K562 (cell line): ENCODE data around the gene DLGAP1. TPM values are rescaled to one million over a fixed set of nuclear protein-coding genes. Genes with fewer than 3 reads are reported as not detected.

Experiments
- ATF1 ChIP-seq, 2 experiments: fragments of 450-650 bp in 1 of 2; IDR thresholded peaks; 2 replicates each; pipeline ENCODE4 v1.6.1; 2016; ENCODE audit warnings: missing compliant biosample characterization in 1 of 2, missing genetic modification characterization in 1 of 2
- BACH1 ChIP-seq: fragments of 200-800 bp; sonication (Bioruptor generic); IDR thresholded peaks from 2 replicates; pipeline ENCODE4 v1.6.1; 2016; ENCODE audit warnings: missing genetic modification characterization, missing compliant biosample characterization
- CBFA2T2 ChIP-seq: fragments of 450-650 bp; conservative IDR thresholded peaks from 2 replicates; pipeline ENCODE4 v1.6.1; 2017; ENCODE audit warnings: mild to moderate bottlenecking
- GATA2 ChIP-seq: sonication (generic); formaldehyde crosslinking; IDR thresholded peaks from 2 replicates; pipeline ENCODE4 v1.4.0; 2020; ENCODE audit warnings: mild to moderate bottlenecking, missing genetic modification reagents
- HMBOX1 ChIP-seq: sonication (generic); IDR thresholded peaks from 2 replicates; pipeline ENCODE4 v1.6.1; 2016
- HNRNPL ChIP-seq: fragments of 200-400 bp; formaldehyde crosslinking; IDR thresholded peaks from 2 replicates; pipeline ENCODE4 v1.6.1; 2017; ENCODE audit warnings: low read depth, mild to moderate bottlenecking, low read length
- NCOR1 ChIP-seq: fragments of 450-650 bp; IDR thresholded peaks from 2 replicates; pipeline ENCODE4 v1.6.1; 2016; ENCODE audit warnings: mild to moderate bottlenecking, moderate library complexity
- PBX2 ChIP-seq, 2 experiments: IDR thresholded peaks in 1 of 2; conservative IDR thresholded peaks in 1 of 2; 2 replicates each; pipeline ENCODE4 v1.6.1; 2016; ENCODE audit warnings: low read depth in 2 of 2, mild to moderate bottlenecking in 1 of 2, missing compliant biosample characterization in 1 of 2, missing genetic modification characterization in 1 of 2, moderate library complexity in 1 of 2
- RB1 ChIP-seq: fragments of 450-650 bp; IDR thresholded peaks from 2 replicates; pipeline ENCODE4 v1.6.1; 2017; ENCODE audit warnings: low read depth, mild to moderate bottlenecking
- SETDB1 ChIP-seq: IDR thresholded peaks from one replicate; pipeline ENCODE4 v1.6.1; 2012; ENCODE audit warnings: low read length, control low read depth, inconsistent platforms
- SMARCE1 ChIP-seq: fragments of 450-650 bp; IDR thresholded peaks from 2 replicates; pipeline ENCODE4 v1.7.1; 2016; ENCODE audit warnings: mild to moderate bottlenecking
- STAT5B ChIP-seq: fragments of 250-450 bp; sonication (Bioruptor Pico); IDR thresholded peaks from 2 replicates; pipeline ENCODE4 v1.8.0; 2021; ENCODE audit warnings: mild to moderate bottlenecking, inconsistent platforms
- TBL1XR1 ChIP-seq, 2 experiments: IDR thresholded peaks; 2 replicates each; pipeline ENCODE4 v1.6.1; 2012; ENCODE audit warnings: improper control_type of control experiment in 2 of 2, low read length in 2 of 2, mild to moderate bottlenecking in 1 of 2
- TEAD4 ChIP-seq, 2 experiments: sonication (generic) in 1 of 2; formaldehyde crosslinking in 1 of 2; IDR thresholded peaks; 2 replicates each; pipeline versions ENCODE4 v1.6.1 to v1.8.0; 2012 to 2022; ENCODE audit warnings: borderline replicate concordance in 1 of 2, inconsistent platforms in 1 of 2, low read length in 1 of 2, mild to moderate bottlenecking in 1 of 2, missing genetic modification reagents in 1 of 2
- TFAP4 ChIP-seq: sonication (generic); formaldehyde crosslinking; IDR thresholded peaks from 2 replicates; pipeline ENCODE4 v1.8.0; 2022; ENCODE audit warnings: missing genetic modification reagents, mild to moderate bottlenecking, moderate library complexity, borderline replicate concordance
- ZEB2 ChIP-seq: fragments of 450-650 bp; IDR thresholded peaks from 2 replicates; pipeline ENCODE4 v1.6.1; 2016
- ZNF24 ChIP-seq: fragments of 450-650 bp; IDR thresholded peaks from 2 replicates; pipeline ENCODE4 v1.6.1; 2016
- ZSCAN32 ChIP-seq: fragments of 450-650 bp; formaldehyde crosslinking; IDR thresholded peaks from 2 replicates; pipeline ENCODE4 v1.4.0; 2020; ENCODE audit warnings: mild to moderate bottlenecking, moderate library complexity
- polyA plus RNA-seq, 8 experiments: library from polyadenylated mRNA; depleted of rRNA in 4 of 8; stranded (reverse) in 5 of 8; unstranded in 3 of 8; fragments of >200 nt; fragmentation: Nextera tagmentation in 2 of 8; fragmentation: Illumina TruSeq in 1 of 8; extraction: Ambion mirVana in 2 of 8; extraction: Trizol in 1 of 8; gene quantifications; 2 replicates each; pipeline versions ENCODE4 v1.2.1 to v1.2.3, GENCODE V29; 2011 to 2014; ENCODE audit warnings: inconsistent platforms in 1 of 8, missing spikeins in 1 of 8
- total RNA-seq, 7 experiments: library from RNA; depleted of rRNA in 6 of 7; stranded (reverse); fragments of >200 nt in 6 of 7; fragmentation: Illumina TruSeq in 2 of 7; extraction: Trizol in 2 of 7; gene quantifications; 2 replicates each; pipeline versions ENCODE4 v1.2.1 to v1.2.3, GENCODE V29; 2011 to 2021; ENCODE audit warnings: low replicate concordance in 1 of 7
- TF ChIP-seq, protein P1 (sequence below): fragments of 450-650 bp; IDR thresholded peaks from 2 replicates; pipeline ENCODE4 v1.6.1; 2016; ENCODE audit warnings: low read depth, mild to moderate bottlenecking, moderate library complexity

Gene DLGAP1
- total and polyA plus RNA-seq, 9 of the 15 experiments (the other 6 are each of a cell fraction or from before 2014, with no cell fraction given), result 0.04 to 0.22 (median 0.08) TPM

- TF ChIP-seq HNRNPL, result no peak
- 0 out of 2 replicates have a peak, but pooled peaks have one; percentile 32 for TF ChIP-seq TFAP4 (CRISPR knock-in tag)
- TF ChIP-seq, protein P1, sequence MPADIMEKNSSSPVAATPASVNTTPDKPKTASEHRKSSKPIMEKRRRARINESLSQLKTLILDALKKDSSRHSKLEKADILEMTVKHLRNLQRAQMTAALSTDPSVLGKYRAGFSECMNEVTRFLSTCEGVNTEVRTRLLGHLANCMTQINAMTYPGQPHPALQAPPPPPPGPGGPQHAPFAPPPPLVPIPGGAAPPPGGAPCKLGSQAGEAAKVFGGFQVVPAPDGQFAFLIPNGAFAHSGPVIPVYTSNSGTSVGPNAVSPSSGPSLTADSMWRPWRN, result peak; percentile 86
- no peak for TF ChIP-seq PBX2 (CRISPR knock-in tag; IDR thresholded peaks at IDR 0.05; ENCODE audit: low read depth)
- TF ChIP-seq PBX2 (tag; conservative IDR thresholded peaks at IDR 0.05; ENCODE audit: low read depth), result peak; percentile 95
- TF ChIP-seq NCOR1, result peak; percentile 95
- TF ChIP-seq SMARCE1, result peak; percentile 99
- peak; percentile 42; the same call in 1 of the 2 replicates for TF ChIP-seq ZNF24
- TF ChIP-seq GATA2 (CRISPR knock-in tag), result peak; percentile 94
- peak; percentile 92 for TF ChIP-seq CBFA2T2
- TF ChIP-seq BACH1 (tag), result peak; percentile 50; the same call in 1 of the 2 replicates
- peak; percentile 84 for TF ChIP-seq HMBOX1
- no peak; the same call in 1 of the 2 replicates for TF ChIP-seq ATF1 (CRISPR knock-in tag; IDR thresholded peaks at IDR 0.05)
- TF ChIP-seq ATF1 (tag; IDR thresholded peaks at IDR 0.05), result peak; percentile 99
- TF ChIP-seq SETDB1, result no peak
- TF ChIP-seq TBL1XR1 (IDR thresholded peaks at IDR 0.05; ENCODE audit: low read length in 2 of 2), result peak in 1 of 2 experiments; percentile 96; a peak in 3 of 4 replicates
- TF ChIP-seq ZEB2, result peak; percentile 86
- peak; percentile 96 for TF ChIP-seq TEAD4 (IDR thresholded peaks at IDR 0.05; ENCODE audit: low read length)
- no peak for TF ChIP-seq TEAD4 (CRISPR knock-in tag; IDR thresholded peaks at IDR 0.05; ENCODE audit: borderline replicate concordance)
- TF ChIP-seq ZSCAN32 (CRISPR knock-in tag), result no peak
- TF ChIP-seq RB1, result peak; percentile 49; the same call in 1 of the 2 replicates
- no peak for TF ChIP-seq STAT5B (CRISPR knock-in tag)
Measured at GRCh38 chr18:3706279-3707097, 748.6 kb downstream of the DLGAP1 start (continued).
